GM12872 (cell line): ENCODE measurements around the gene PSME3IP1.

Source experiments
- CTCF ChIP-seq: IDR thresholded peaks from 3 replicates; pipeline ENCODE4 v1.5.1; 2011; ENCODE audit warnings: low read depth, mild to moderate bottlenecking, low read length, moderate library complexity; ENCODE audit not compliant: insufficient read depth

The PSME3IP1 gene

GRCh38 chr16:57123974-57124674 is 61.7 kb downstream of the PSME3IP1 start:
- TF ChIP-seq CTCF, result no peak

- TF ChIP-seq CTCF, result no peak
Measured at GRCh38 chr16:57123216-57123973, 62.4 kb downstream of the PSME3IP1 start.

GRCh38 chr16:57118461-57119084 is 67.3 kb downstream of the PSME3IP1 start:
- no peak for TF ChIP-seq CTCF

- no peak for TF ChIP-seq CTCF
Measured at GRCh38 chr16:57115514-57116182, 70.2 kb downstream of the PSME3IP1 start.

GRCh38 chr16:57115168-57115513 is 70.7 kb downstream of the PSME3IP1 start:
- no peak for TF ChIP-seq CTCF

GRCh38 chr16:57113664-57114063 is 72.2 kb downstream of the PSME3IP1 start:
- TF ChIP-seq CTCF, result no peak

GRCh38 chr16:57113042-57113453 is 72.8 kb downstream of the PSME3IP1 start:
- no peak for TF ChIP-seq CTCF
